Thymus (tissue), 11 donors: ENCODE results near the gene RUNX2. TPM values are rescaled to one million over a fixed set of nuclear protein-coding genes. Genes with fewer than 3 reads are reported as not detected.
A peak's percentile ranks its signal among the peaks of the same experiment; 100 is the strongest.

Source experiments
- DNase-seq, 9 donors: peaks; one replicate each; pipeline ENCODE4 v3.0.0-alpha.2; 2013; ENCODE audit warnings: low spot score in 9 of 9, low read depth in 6 of 9, missing footprints in 1 of 9
- H3K27ac ChIP-seq, 2 donors: one replicate each; pipeline ENCODE4 v1.5.1; 2013; ENCODE audit warnings: control low read depth in 1 of 2, low read depth in 1 of 2, low read length in 1 of 2, mild to moderate bottlenecking in 1 of 2, moderate library complexity in 1 of 2
- H3K27me3 ChIP-seq, 2 donors: one replicate each; pipeline ENCODE4 v1.5.1; 2013; ENCODE audit warnings: low read length in 1 of 2; ENCODE audit not compliant: control insufficient read depth in 2 of 2, insufficient read depth in 1 of 2
- H3K36me3 ChIP-seq, 2 donors: one replicate each; pipeline ENCODE4 v1.5.1; 2013; ENCODE audit warnings: low read length in 1 of 2, mild to moderate bottlenecking in 1 of 2, moderate library complexity in 1 of 2; ENCODE audit not compliant: control insufficient read depth in 2 of 2, insufficient read depth in 2 of 2
- H3K4me1 ChIP-seq, 2 donors: one replicate each; pipeline ENCODE4 v1.5.1; 2013; ENCODE audit warnings: low read length in 2 of 2; ENCODE audit not compliant: control insufficient read depth in 2 of 2, insufficient read depth in 2 of 2
- H3K4me3 ChIP-seq, 2 donors: one replicate each; pipeline ENCODE4 v1.5.1; 2013; ENCODE audit warnings: low read length in 2 of 2, control low read depth in 1 of 2, mild to moderate bottlenecking in 1 of 2
- H3K9me3 ChIP-seq, 2 donors: one replicate each; pipeline ENCODE4 v1.5.1; 2013; ENCODE audit warnings: low read length in 1 of 2, mild to moderate bottlenecking in 1 of 2; ENCODE audit not compliant: control insufficient read depth in 2 of 2, insufficient read depth in 1 of 2
- WGBS: extraction: QIAGEN DNeasy Blood & Tissue Kit; methylation state at CpG from one replicate; pipeline ENCODE4 v1.1.7; 2013; 5-methylcytosine and 5-hydroxymethylcytosine counted together
- polyA plus RNA-seq: library from polyadenylated mRNA; stranded (reverse); fragments of 200-250 nt; gene quantifications from one replicate; pipeline ENCODE4 v1.2.3, GENCODE V29; 2013
- total RNA-seq: library from RNA; stranded (reverse); fragments of 120-200 nt; gene quantifications from one replicate; pipeline ENCODE4 v1.2.4, GENCODE V29; 2013
- donor health status: healthy.

Gene RUNX2
- total and polyA plus RNA-seq, 2 donors, result 3.7 to 7.1 TPM

- no peak for DNase-seq
- peaks cover 15 to 38% of the 10 kb centered on the region in 2 donors for H3K27me3 ChIP-seq
- H3K27ac ChIP-seq, result no peak overlapping the region
- H3K36me3 ChIP-seq, result no peaks in the 10 kb centered on the region
- 95% methylated on average over 3 of the region's 3 CpGs for WGBS
- H3K4me3 ChIP-seq, result no peak overlapping the region
- H3K4me1 ChIP-seq, result peaks cover 0 to 6% of the 10 kb centered on the region in 2 donors
- no peaks in the 10 kb centered on the region for H3K9me3 ChIP-seq
Measured at GRCh38 chr6:45483021-45483420, 154.9 kb downstream of the RUNX2 start.

GRCh38 chr6:45483501-45483900 is 155.4 kb downstream of the RUNX2 start:
- no peak for DNase-seq
- Histone ChIP-seq H3K27ac (no peak overlapping the region), H3K27me3 (peaks cover 15 to 38% of the 10 kb centered on the region in 2 donors), H3K36me3 (no peaks in the 10 kb centered on the region), H3K4me1 (peaks cover 0 to 10% of the 10 kb centered on the region in 2 donors), H3K9me3 (no peaks in the 10 kb centered on the region), H3K4me3 (no peak overlapping the region)
- WGBS, result 99% methylated on average over 5 of the region's 5 CpGs

- Histone ChIP-seq H3K4me1 (peaks cover 5 to 14% of the 10 kb centered on the region in 2 donors), H3K27ac (no peak overlapping the region), H3K27me3 (peaks cover 23 to 50% of the 10 kb centered on the region in 2 donors), H3K4me3 (no peak overlapping the region), H3K36me3 (no peaks in the 10 kb centered on the region), H3K9me3 (no peaks in the 10 kb centered on the region)
- WGBS, result 82% methylated on average over 4 of the region's 4 CpGs
- DNase-seq, result peak in 1 of 9 donors; percentile 37
Measured at GRCh38 chr6:45486736-45487135, 158.6 kb downstream of the RUNX2 start.

- H3K27ac ChIP-seq, result no peak overlapping the region
- DNase-seq, result no peak
- no peaks in the 10 kb centered on the region for H3K36me3 ChIP-seq
- peaks cover 5 to 14% of the 10 kb centered on the region in 2 donors for H3K4me1 ChIP-seq
- peaks cover 32 to 54% of the 10 kb centered on the region in 2 donors for H3K27me3 ChIP-seq
- no peaks in the 10 kb centered on the region for H3K9me3 ChIP-seq
- no peak overlapping the region for H3K4me3 ChIP-seq
Measured at GRCh38 chr6:45487645-45488044, 159.5 kb downstream of the RUNX2 start.

- H3K4me1 ChIP-seq, result peaks cover 5 to 14% of the 10 kb centered on the region in 2 donors
- no peak overlapping the region for H3K4me3 ChIP-seq
- H3K27ac ChIP-seq, result no peak overlapping the region
- H3K27me3 ChIP-seq, result peaks cover 29 to 54% of the 10 kb centered on the region in 2 donors
- H3K9me3 ChIP-seq, result no peaks in the 10 kb centered on the region
- DNase-seq, result no peak
- H3K36me3 ChIP-seq, result no peaks in the 10 kb centered on the region
Measured at GRCh38 chr6:45488269-45488668, 160.1 kb downstream of the RUNX2 start.

- peak; percentile 46 to 95 (median 79) for DNase-seq
- WGBS, result 8% methylated on average over 2 of the region's 2 CpGs
- Histone ChIP-seq H3K27ac (no peak overlapping the region), H3K27me3 (peaks cover 31 to 52% of the 10 kb centered on the region in 2 donors), H3K4me3 (no peak overlapping the region), H3K4me1 (peaks cover 5 to 15% of the 10 kb centered on the region in 2 donors), H3K9me3 (no peaks in the 10 kb centered on the region), H3K36me3 (peaks cover 0 to under 1% of the 10 kb centered on the region in 2 donors)
Measured at GRCh38 chr6:45488889-45489288, 160.8 kb downstream of the RUNX2 start.

- no peak overlapping the region for H3K27ac ChIP-seq
- no peak overlapping the region for H3K4me3 ChIP-seq
- H3K36me3 ChIP-seq, result peaks cover 0 to 3% of the 10 kb centered on the region in 2 donors
- 91% methylated on average over 5 of the region's 5 CpGs for WGBS
- H3K9me3 ChIP-seq, result no peaks in the 10 kb centered on the region
- DNase-seq, result no peak
- H3K27me3 ChIP-seq, result peaks cover 28 to 39% of the 10 kb centered on the region in 2 donors
- peaks cover 23 to 38% of the 10 kb centered on the region in 2 donors for H3K4me1 ChIP-seq
Measured at GRCh38 chr6:45491048-45491735, 163.1 kb downstream of the RUNX2 start.

GRCh38 chr6:45491874-45492273 is 163.7 kb downstream of the RUNX2 start:
- Histone ChIP-seq H3K36me3 (peaks cover 0 to 3% of the 10 kb centered on the region in 2 donors), H3K9me3 (no peaks in the 10 kb centered on the region), H3K4me1 (peaks cover 23 to 45% of the 10 kb centered on the region in 2 donors), H3K4me3 (no peak overlapping the region), H3K27me3 (peaks cover 28 to 32% of the 10 kb centered on the region in 2 donors), H3K27ac (no peak overlapping the region)
- no peak for DNase-seq
- WGBS, result 94% methylated on average over 6 of the region's 6 CpGs

GRCh38 chr6:45493761-45494160 is 165.6 kb downstream of the RUNX2 start:
- 100% methylated on average over 2 of the region's 2 CpGs for WGBS
- Histone ChIP-seq H3K4me3 (no peak overlapping the region), H3K36me3 (peaks cover 0 to 3% of the 10 kb centered on the region in 2 donors), H3K9me3 (no peaks in the 10 kb centered on the region), H3K27ac (no peak overlapping the region), H3K27me3 (peaks cover 22 to 25% of the 10 kb centered on the region in 2 donors), H3K4me1 (peaks cover 25 to 49% of the 10 kb centered on the region in 2 donors)
- DNase-seq, result no peak
